Daoy (cell line): Measurements from ENCODE around the gene EGR2. TPM values are rescaled to one million over a fixed set of nuclear protein-coding genes. Genes with fewer than 3 reads are reported as not detected.

Experiments
- DNase-seq: peaks from one replicate; pipeline ENCODE4 v3.0.0-alpha.2; 2015; ENCODE audit warnings: low read depth
- total RNA-seq: library from RNA; depleted of rRNA; stranded (reverse); fragments of >200 nt; shearing (Covaris generic); gene quantifications from 2 replicates; pipeline ENCODE4 v1.2.3, GENCODE V29; 2014

EGR2 gene
- total RNA-seq, 1 experiment from 2014 or later, result 3.1 TPM

GRCh38 chr10:62818426-62819011 lies 2.4 kb upstream of the EGR2 start:
- peak; percentile 41 for DNase-seq

DNA sequence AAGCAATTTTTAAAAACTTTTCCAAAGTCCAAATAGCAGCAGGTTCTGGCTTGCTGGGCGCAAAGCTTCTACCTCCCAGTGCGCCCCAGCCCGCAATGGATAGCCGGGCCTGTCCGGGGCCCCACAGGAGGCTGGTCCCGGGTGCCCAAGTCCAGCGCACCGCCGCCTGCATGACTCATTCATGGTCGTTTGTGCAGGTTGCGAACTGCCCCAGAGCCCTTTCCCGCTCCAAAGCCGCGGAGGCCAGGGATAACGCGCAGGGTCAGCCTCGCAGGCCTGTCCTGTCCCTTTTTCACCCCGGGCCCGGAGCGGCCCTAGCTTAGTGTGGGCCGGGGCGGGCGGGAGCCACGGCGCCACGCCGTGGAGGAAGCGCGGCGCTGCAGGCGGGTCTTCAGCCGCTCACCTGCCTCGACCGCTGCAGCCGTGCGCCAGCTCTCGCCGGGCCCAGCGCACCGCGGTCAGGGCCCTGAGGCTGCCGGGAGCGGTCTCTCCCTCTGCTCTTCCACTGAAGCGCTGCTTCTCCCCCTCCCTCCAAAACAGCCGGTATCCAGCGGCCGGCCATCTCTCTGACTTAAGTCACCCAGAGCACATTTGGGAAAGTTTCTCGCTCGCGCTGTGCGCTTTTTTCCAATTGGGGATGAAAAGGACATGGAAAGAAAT lies 1.7 kb upstream of the EGR2 start:
- DNase-seq, result peak; percentile 78

- DNase-seq, result peak; percentile 37
Observed at GRCh38 chr10:62817121-62817765, 1.1 kb upstream of the EGR2 start.

DNA sequence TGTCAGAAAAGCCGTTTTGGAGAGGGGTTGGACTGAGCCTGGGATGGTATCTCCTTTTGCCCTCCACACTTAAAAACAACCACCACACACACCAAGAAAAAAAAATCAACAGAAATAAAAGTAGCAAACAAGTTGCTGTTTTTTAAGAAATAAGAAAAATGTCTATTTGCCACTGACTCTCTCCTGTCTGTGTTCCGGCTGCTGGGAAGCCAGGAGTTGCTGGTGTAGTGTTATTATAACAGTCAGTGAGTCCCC lies 163 bp downstream of the EGR2 start:
- no peak for DNase-seq

- DNase-seq, result peak; percentile 12
Observed at GRCh38 chr10:62815381-62816075, 638 bp downstream of the EGR2 start.

DNA sequence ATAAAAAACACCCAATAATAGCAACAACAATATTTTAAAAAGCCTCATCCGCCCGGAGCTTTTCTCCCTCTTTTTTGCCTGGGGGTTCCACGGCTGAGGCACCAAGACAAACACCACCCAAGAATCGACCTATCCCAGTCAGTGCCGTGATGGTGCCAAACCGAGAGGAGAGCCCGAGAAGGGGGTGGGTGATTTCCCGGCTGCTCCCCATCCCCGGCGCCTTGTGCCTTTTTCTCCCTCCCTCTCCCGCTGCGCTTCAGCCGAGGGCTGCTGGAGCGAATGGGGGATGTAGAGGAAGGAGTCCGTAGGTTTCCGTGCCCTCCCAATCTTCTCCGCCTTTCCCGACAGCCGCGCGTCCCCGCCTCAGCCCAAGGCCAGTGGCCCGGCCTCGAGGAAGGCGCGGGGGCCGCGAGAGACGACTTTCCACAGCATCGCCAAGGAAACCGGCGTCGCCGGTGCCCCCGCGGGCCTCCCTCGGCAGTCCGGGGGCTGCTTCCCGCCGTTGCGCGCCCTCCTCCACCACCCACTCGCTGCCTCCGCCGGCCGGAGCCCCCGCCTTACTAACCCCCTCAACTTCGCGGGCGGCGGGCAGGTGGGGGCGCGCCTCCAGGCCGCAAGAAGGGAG lies 1.3 kb downstream of the EGR2 start:
- DNase-seq, result peak; percentile 13

DNA sequence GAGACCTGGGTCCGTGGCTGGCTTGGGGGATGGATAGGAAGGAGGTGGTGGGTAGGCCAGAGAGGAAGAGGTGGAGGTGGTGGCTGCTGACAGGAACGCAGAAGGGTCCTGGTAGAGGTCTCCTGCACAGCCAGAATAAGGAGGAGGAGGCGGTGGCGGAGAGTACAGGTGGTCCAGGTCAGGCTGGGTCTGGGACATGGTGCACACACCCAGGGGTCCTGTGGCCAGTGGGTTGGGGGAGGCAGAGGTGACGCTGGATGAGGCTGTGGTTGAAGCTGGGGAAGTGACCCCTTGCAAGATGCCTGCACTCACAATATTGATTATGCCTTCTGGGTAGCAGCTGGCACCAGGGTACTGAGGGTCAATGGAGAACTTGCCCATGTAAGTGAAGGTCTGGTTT lies 2.2 kb downstream of the EGR2 start:
- no peak for DNase-seq

DNA sequence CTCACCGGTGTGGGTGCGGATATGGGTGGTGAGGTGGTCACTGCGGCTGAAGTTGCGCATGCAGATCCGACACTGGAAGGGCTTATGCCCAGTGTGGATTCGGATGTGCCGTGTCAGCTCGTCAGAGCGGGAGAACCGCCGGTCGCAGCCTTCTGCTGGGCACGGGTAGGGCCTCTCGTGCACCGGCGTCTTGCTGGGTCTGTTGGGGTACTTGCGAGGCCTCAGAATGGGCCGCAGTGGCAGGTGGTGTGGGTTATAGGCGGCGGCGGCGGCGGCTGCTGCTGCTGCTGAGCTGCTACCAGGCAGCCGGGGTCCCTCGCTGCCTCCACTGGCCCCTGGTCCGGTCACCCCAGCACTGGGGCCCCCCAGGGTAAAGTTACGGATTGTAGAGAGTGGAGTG lies 2.7 kb downstream of the EGR2 start:
- no peak for DNase-seq

DNA sequence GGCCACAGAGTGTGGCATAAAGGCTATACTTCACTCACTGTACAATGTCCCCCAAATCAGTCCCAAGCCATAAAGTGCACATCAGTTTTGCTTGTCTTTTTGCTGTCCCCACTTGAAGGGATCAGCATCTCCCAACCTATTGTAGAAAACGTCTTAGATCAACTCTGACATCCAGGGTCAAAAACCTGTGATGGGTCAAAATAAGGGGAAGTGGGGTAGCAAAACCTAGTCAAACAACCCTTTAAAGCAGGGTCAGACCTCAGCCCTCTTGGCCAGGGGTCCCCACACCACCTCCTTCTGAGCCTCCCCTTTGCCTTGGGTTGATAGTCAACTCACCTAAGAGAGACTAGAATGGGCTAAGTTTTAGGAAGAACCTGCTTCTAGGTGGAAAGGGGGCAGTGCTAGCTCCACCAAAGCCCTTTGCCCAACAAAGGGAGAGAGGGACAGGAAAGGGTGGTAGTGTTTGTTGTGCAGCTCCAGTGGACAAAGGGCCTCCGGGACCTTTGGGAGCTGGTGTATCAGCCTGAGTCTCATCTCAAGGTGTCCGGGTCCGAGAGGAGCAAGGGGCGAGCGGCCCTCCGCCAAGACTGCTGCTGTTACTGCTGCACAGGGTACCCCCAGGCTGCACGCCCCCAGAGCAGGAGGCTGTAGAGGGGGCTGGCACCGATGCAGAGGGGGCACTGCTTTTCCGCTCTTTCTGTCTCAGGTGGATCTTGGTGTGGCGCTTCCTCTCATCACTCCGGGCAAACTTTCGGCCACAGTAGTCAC lies 3.3 kb downstream of the EGR2 start:
- DNase-seq, result no peak

GRCh38 chr10:62811159-62811875 lies 4.8 kb downstream of the EGR2 start:
- no peak for DNase-seq

- no peak for DNase-seq
Observed at GRCh38 chr10:62810156-62810902, 5.8 kb downstream of the EGR2 start.

DNA sequence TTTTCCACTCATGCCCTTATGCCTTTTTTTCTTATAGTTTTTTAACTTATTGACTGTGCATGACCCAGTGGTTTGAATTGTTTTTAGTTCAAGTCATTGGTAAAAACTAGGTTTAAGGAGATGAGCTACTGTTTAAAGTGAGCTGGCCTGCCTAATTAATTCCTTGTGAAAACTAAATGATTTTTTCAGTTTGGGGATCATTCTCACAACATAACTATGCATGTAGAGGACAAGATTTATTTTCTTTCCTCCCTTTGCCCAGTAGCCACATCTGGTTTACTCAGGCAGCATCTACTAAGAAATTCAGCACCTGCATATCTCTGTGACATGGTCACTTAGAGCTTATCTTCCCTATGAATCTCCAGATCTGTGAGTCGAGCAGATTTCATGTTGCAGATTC lies 9.9 kb downstream of the EGR2 start:
- DNase-seq, result no peak

GRCh38 chr10:62805231-62806099 lies 10.7 kb downstream of the EGR2 start:
- peak; percentile 52 for DNase-seq

DNA sequence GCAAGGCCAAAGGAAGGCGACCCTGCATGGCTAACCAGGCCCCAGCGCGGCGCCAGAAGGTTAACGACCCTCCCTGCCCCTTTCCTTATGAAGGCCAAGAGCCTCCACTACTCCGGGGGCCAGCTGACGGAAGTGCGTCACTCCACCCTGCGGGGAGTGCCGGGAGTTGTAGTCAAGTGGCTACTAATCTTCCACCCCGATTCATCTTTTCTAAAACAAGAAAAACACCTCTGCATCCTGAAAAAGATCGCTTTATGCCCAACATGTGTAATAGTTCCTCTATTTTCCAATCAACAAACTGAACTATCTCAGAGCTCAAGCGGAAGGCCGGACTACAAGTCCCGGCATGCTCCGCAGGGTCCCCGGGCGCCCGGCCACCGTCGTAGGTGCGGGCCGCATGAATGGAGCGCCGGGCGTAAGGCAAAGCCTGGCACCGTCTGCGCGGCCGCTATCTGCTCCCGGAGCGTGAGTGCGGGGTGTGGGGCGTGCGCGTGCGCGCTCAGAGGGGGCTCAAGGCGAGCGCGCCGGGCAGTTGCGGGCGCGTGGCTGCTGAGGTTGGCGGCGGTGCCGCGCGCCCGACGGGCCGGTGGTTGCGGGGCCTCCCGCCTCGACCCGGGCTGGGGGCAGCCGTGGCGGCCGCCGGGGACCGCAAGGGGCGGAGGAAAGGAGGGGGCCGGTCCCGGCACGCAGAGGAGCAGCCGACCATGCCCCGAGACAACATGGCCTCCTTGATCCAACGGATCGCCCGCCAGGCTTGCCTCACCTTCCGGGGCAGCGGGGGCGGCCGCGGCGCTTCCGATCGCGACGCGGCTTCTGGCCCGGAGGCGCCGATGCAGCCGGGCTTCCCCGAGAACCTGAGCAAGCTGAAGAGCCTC lies 11.6 kb downstream of the EGR2 start, which contains the start of gene ADO:
Gene ADO (plus strand): TSS at position 365 of the 875 bp plus-strand sequence. CDS start 340 bp downstream, at position 705.
- DNase-seq, result peak; percentile 84

DNA sequence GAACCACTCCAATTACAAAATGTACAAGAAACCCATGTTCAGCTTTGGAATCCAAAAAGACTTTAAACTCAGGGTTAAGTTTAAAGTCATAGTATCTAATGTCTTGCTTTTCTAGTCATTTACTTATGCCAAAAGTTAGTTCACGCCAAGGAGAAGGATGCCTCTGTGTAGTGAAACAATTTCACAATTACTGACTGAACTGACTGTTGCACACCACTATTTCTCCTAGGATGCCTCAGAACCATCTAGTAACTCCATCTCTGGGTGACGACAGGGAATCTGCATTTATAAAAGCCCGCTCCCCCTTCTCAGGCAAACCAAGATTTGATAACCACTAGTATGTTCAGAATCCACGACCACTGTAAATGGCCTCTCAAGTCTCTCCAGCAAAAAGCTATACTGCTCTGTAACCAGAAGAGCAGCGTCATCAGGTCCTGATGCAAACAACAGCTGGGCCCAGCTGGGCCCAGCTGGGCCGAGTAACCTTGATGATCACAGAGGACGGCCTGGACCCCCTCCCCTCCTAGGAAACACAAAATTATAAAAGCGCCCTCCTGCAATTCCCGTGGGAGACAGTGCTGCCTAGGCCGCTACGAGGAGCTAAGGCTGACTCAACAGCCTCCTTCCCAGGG lies 12.3 kb downstream of the EGR2 start:
- no peak for DNase-seq

- no peak for DNase-seq
Observed at GRCh38 chr10:62801871-62802270, 14.3 kb downstream of the EGR2 start.

DNA sequence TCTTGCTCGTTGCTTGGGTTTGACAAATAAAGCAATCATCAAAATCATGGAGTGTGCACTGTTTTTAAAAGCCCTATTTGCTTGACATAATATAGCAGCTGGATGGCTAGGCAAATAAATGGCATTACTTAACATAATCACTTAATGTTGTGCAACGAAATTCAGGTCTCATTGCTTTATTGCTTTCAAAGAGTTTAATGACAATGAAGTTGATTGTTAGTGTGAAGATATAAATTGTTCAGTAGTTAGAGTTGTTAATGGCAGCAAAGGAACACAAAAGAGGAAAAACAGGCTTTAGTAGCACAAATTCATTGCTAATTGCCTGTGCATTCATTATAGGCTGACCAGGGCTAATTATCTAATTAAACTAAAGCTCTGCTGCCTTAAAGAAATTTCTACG lies 19.3 kb downstream of the EGR2 start:
- DNase-seq, result no peak

GRCh38 chr10:62795762-62796161 lies 20.4 kb downstream of the EGR2 start:
- no peak for DNase-seq
